Stimulated activated CD4-positive, alpha-beta T cell treated with anti-CD3 and anti-CD28 coated beads, Interleukin-2, amount 100 ng/mL, for 48 hours (primary cell): ENCODE data around the gene NADSYN1.
"Not testable (repeated sequence)": the region's sequence is repeated elsewhere in the genome, so short reads cannot be mapped to it uniquely, and the experiment has no call there.

ENCODE experiments used
- DNase-seq, 2 donors: peaks; one replicate each; pipeline ENCODE4 v3.0.0-alpha.2; 2020

The NADSYN1 gene

GRCh38 chr11:71495286-71496230 lies 42.6 kb downstream of the NADSYN1 start:
- no peak for DNase-seq

- DNase-seq: no peak
Observed at GRCh38 chr11:71496421-71496820, 43.4 kb downstream of the NADSYN1 start.

- DNase-seq: no peak
Observed at GRCh38 chr11:71498091-71498490, 45.1 kb downstream of the NADSYN1 start.

GRCh38 chr11:71499125-71499524 lies 46.1 kb downstream of the NADSYN1 start:
- no peak for DNase-seq

- no peak for DNase-seq
Observed at GRCh38 chr11:71499546-71499945, 46.5 kb downstream of the NADSYN1 start.

- no peak for DNase-seq
Observed at GRCh38 chr11:71500601-71501021, 47.6 kb downstream of the NADSYN1 start.

GRCh38 chr11:71501071-71501985 lies 48.3 kb downstream of the NADSYN1 start:
- DNase-seq: no peak

GRCh38 chr11:71502026-71502425 lies 49.0 kb downstream of the NADSYN1 start:
- no peak for DNase-seq

GRCh38 chr11:71502871-71503435 lies 50.0 kb downstream of the NADSYN1 start:
- no peak for DNase-seq

- DNase-seq: no peak
Observed at GRCh38 chr11:71504531-71504930, 51.5 kb downstream of the NADSYN1 start.

GRCh38 chr11:71505001-71505400 lies 52.0 kb downstream of the NADSYN1 start:
- DNase-seq: no peak

GRCh38 chr11:71505781-71506180 lies 52.8 kb downstream of the NADSYN1 start:
- no peak for DNase-seq

GRCh38 chr11:71507102-71507501 lies 54.1 kb downstream of the NADSYN1 start:
- no peak for DNase-seq

GRCh38 chr11:71518506-71519471 lies 65.8 kb downstream of the NADSYN1 start:
- DNase-seq: no peak

- no peak for DNase-seq
Observed at GRCh38 chr11:71519546-71519945, 66.5 kb downstream of the NADSYN1 start.

- no peak for DNase-seq
Observed at GRCh38 chr11:71525188-71525937, 72.4 kb downstream of the NADSYN1 start.

- no peak for DNase-seq
Observed at GRCh38 chr11:71525938-71526495, 73.0 kb downstream of the NADSYN1 start.

GRCh38 chr11:71526796-71527575 lies 74.0 kb downstream of the NADSYN1 start, which contains the start of gene KRTAP5-7:
TSS of gene KRTAP5-7 (plus strand) at chr11:71527267. CDS start at chr11:71527301, 34 bp downstream.
- DNase-seq: not testable (repeated sequence)

- no peak for DNase-seq
Observed at GRCh38 chr11:71527576-71528210, 74.7 kb downstream of the NADSYN1 start.
